Caco-2 (cell line): Measurements from ENCODE around the gene CIAO2A. TPM values are rescaled to one million over a fixed set of nuclear protein-coding genes. Genes with fewer than 3 reads are reported as not detected.

Experiments
- BruUV-seq: library from RNA; stranded (reverse); fragments of 400-500 nt; replicated peaks from 2 replicates; lab custom pipeline; 2021; lab: Mats Ljungman, UMichigan
- CTCF ChIA-PET: fragments of 300-600 bp; sonication (Branson Sonifier 250); formaldehyde crosslinking; loops from one replicate; lab custom pipeline; 2022; ENCODE audit warnings: antibody characterized with exemption; lab: Charles Lee
- POLR2A ChIA-PET: fragments of 300-600 bp; sonication (Branson Sonifier 250); formaldehyde crosslinking; loops from one replicate; lab custom pipeline; 2022; ENCODE audit warnings: antibody characterized with exemption; lab: Charles Lee
- DNase-seq, 2 experiments: peaks; one replicate each; pipeline versions ENCODE4 v3.0.0 to v3.0.0-alpha.2; 2020 to 2022
- H3K27me3 ChIP-seq: replicated peaks from 2 replicates; pipeline ENCODE4 v1.6.0; 2011; ENCODE audit warnings: low read length; ENCODE audit not compliant: control insufficient read depth, insufficient read depth
- H3K36me3 ChIP-seq: 2 replicates; pipeline ENCODE4 v1.5.1; 2011; ENCODE audit warnings: low read length; ENCODE audit not compliant: control insufficient read depth, insufficient read depth
- H3K4me1 ChIP-seq: fragments of 250-450 bp; sonication (Bioruptor Pico); 2 replicates; pipeline ENCODE4 v1.5.1; 2020; ENCODE audit warnings: mild to moderate bottlenecking
- H3K4me3 ChIP-seq: 2 replicates; pipeline ENCODE4 v1.5.1; 2011; ENCODE audit warnings: low read depth, mild to moderate bottlenecking, control low read depth, low read length
- H3K9me3 ChIP-seq: fragments of 250-450 bp; sonication (Bioruptor Pico); 2 replicates; pipeline ENCODE4 v1.5.1; 2020; ENCODE audit warnings: mild to moderate bottlenecking, moderate library complexity
- H3K27ac Mint-ChIP-seq: one replicate; pipeline ENCODE4 v1.8.0; 2022; ENCODE audit warnings: mixed read lengths; ENCODE audit not compliant: unreplicated experiment
- H3K27me3 Mint-ChIP-seq: one replicate; pipeline ENCODE4 v1.8.0; 2022; ENCODE audit warnings: mixed read lengths; ENCODE audit not compliant: insufficient read depth, unreplicated experiment
- H3K36me3 Mint-ChIP-seq: one replicate; pipeline ENCODE4 v1.8.0; 2022; ENCODE audit warnings: mild to moderate bottlenecking, mixed read lengths; ENCODE audit not compliant: insufficient read depth, unreplicated experiment
- H3K4me1 Mint-ChIP-seq: one replicate; pipeline ENCODE4 v1.8.0; 2022; ENCODE audit warnings: low read depth, mixed read lengths; ENCODE audit not compliant: unreplicated experiment
- H3K4me3 Mint-ChIP-seq: one replicate; pipeline ENCODE4 v1.8.0; 2022; ENCODE audit warnings: mild to moderate bottlenecking, moderate library complexity, mixed read lengths; ENCODE audit not compliant: unreplicated experiment
- H3K9me3 Mint-ChIP-seq: one replicate; pipeline ENCODE4 v1.8.0; 2022; ENCODE audit warnings: mixed read lengths; ENCODE audit not compliant: unreplicated experiment
- CTCF ChIP-seq, 2 experiments: fragments of 200-600 bp in 1 of 2; IDR thresholded peaks; 1 replicate in 1 of 2; 2 replicates in 1 of 2; pipeline versions ENCODE4 v1.5.1 to v1.8.0; 2011 to 2022; ENCODE audit warnings: antibody characterized with exemption in 1 of 2, control low read depth in 1 of 2, inconsistent platforms in 1 of 2, low read depth in 1 of 2, low read length in 1 of 2, mild to moderate bottlenecking in 1 of 2, moderate library complexity in 1 of 2; ENCODE audit not compliant: insufficient read depth in 1 of 2, severe bottlenecking in 1 of 2, unreplicated experiment in 1 of 2
- intact Hi-C: fragments of 100-400 bp; cut with micrococcal nuclease; formaldehyde crosslinking; loops from one replicate; pipeline ENCODE4 v1.10.0; 2022; ENCODE audit not compliant: unreplicated experiment
- total RNA-seq: library from RNA; stranded (reverse); gene quantifications from 2 replicates; pipeline ENCODE4 v1.2.3, GENCODE V29; 2022

The CIAO2A gene
- total RNA-seq, 1 experiment from 2014 or later: 61.6 TPM

- H3K27ac Mint-ChIP-seq: no peak overlapping the region
- ChIA-PET POLR2A (interaction anchor here (1.1 kb wide), 1 partner anchor 38 kb away, joined by 3 read pairs; the partner anchor contains the start of gene CIAO2A), CTCF (no interaction called here)
- H3K4me3 Mint-ChIP-seq: no peak overlapping the region
- Histone ChIP-seq H3K27me3 (no peaks in the 10 kb centered on the region), H3K4me1 (no peaks in the 10 kb centered on the region), H3K36me3 (no peaks in the 10 kb centered on the region; the same call in 1 of the 2 replicates), H3K4me3 (no peak overlapping the region), H3K9me3 (no peaks in the 10 kb centered on the region)
- H3K36me3 Mint-ChIP-seq: peaks cover 24% of the 10 kb centered on the region
- no peaks in the 10 kb centered on the region for H3K27me3 Mint-ChIP-seq
- no peaks in the 10 kb centered on the region for H3K9me3 Mint-ChIP-seq
- no peak for TF ChIP-seq CTCF (IDR thresholded peaks at IDR 0.05; ENCODE audit: insufficient read depth in 1 of 2, low read depth in 1 of 2, low read length in 1 of 2, severe bottlenecking in 1 of 2, unreplicated experiment in 1 of 2)
- intact Hi-C loops: no loop called here
- no peak for DNase-seq
- no TSS peak for BruUV-seq
- no peaks in the 10 kb centered on the region for H3K4me1 Mint-ChIP-seq
Observed at GRCh38 chr15:64132217-64132616, 38.6 kb upstream of the CIAO2A start.

GRCh38 chr15:64131547-64131946 lies 37.9 kb upstream of the CIAO2A start:
- TF ChIP-seq CTCF (IDR thresholded peaks at IDR 0.05; ENCODE audit: insufficient read depth in 1 of 2, low read depth in 1 of 2, low read length in 1 of 2, severe bottlenecking in 1 of 2, unreplicated experiment in 1 of 2): no peak
- H3K9me3 ChIP-seq: no peaks in the 10 kb centered on the region
- no peaks in the 10 kb centered on the region for H3K9me3 Mint-ChIP-seq
- no TSS peak for BruUV-seq
- H3K27ac Mint-ChIP-seq: no peak overlapping the region
- H3K27me3 Mint-ChIP-seq: no peaks in the 10 kb centered on the region
- no peak overlapping the region for H3K4me3 ChIP-seq
- peaks cover 31% of the 10 kb centered on the region for H3K36me3 Mint-ChIP-seq
- no peaks in the 10 kb centered on the region; the same call in 1 of the 2 replicates for H3K36me3 ChIP-seq
- H3K27me3 ChIP-seq: no peaks in the 10 kb centered on the region
- H3K4me3 Mint-ChIP-seq: no peak overlapping the region
- H3K4me1 ChIP-seq: no peaks in the 10 kb centered on the region
- CTCF ChIA-PET: no interaction called here
- intact Hi-C loops: no loop called here
- H3K4me1 Mint-ChIP-seq: no peaks in the 10 kb centered on the region
- no peak for DNase-seq
- POLR2A ChIA-PET: interaction anchor here (1.1 kb wide), 1 partner anchor 38 kb away, joined by 3 read pairs; the partner anchor contains the start of gene CIAO2A

GRCh38 chr15:64130159-64130558 lies 36.5 kb upstream of the CIAO2A start:
- no peak overlapping the region for H3K4me3 Mint-ChIP-seq
- DNase-seq: no peak
- CTCF ChIA-PET: no interaction called here
- H3K36me3 ChIP-seq: no peaks in the 10 kb centered on the region; the same call in 1 of the 2 replicates
- no peak for TF ChIP-seq CTCF (IDR thresholded peaks at IDR 0.05; ENCODE audit: insufficient read depth in 1 of 2, low read depth in 1 of 2, low read length in 1 of 2, severe bottlenecking in 1 of 2, unreplicated experiment in 1 of 2)
- no peak overlapping the region for H3K27ac Mint-ChIP-seq
- H3K4me3 ChIP-seq: no peak overlapping the region
- H3K4me1 ChIP-seq: no peaks in the 10 kb centered on the region
- no peaks in the 10 kb centered on the region for H3K9me3 Mint-ChIP-seq
- POLR2A ChIA-PET: no interaction called here
- BruUV-seq: no TSS peak
- H3K4me1 Mint-ChIP-seq: no peaks in the 10 kb centered on the region
- no peaks in the 10 kb centered on the region for H3K27me3 Mint-ChIP-seq
- H3K9me3 ChIP-seq: no peaks in the 10 kb centered on the region
- intact Hi-C loops: no loop called here
- no peaks in the 10 kb centered on the region for H3K27me3 ChIP-seq
- H3K36me3 Mint-ChIP-seq: peaks cover 28% of the 10 kb centered on the region
